Measurements from ENCODE around the gene TARS1.

Gene TARS1

GRCh38 chr5:33408816-33409215 is 31.9 kb upstream of the TARS1 start:
- no peak overlapping the region for H3K4me3 Mint-ChIP-seq
- H3K27ac Mint-ChIP-seq = no peak overlapping the region
- TF ChIP-seq CTCF (IDR thresholded peaks at IDR 0.05) = no peak

GRCh38 chr5:33409435-33410170 is 31.2 kb upstream of the TARS1 start:
- no peak for DNase-seq
- H3K4me1 Mint-ChIP-seq = no peaks in the 10 kb centered on the region
- H3K27me3 Mint-ChIP-seq (ENCODE audit: low read depth, poor library complexity) = peaks cover 4% of the 10 kb centered on the region
- H3K9me3 Mint-ChIP-seq = peaks cover 3% of the 10 kb centered on the region
- H3K4me3 Mint-ChIP-seq = no peak overlapping the region
- H3K27ac Mint-ChIP-seq = no peak overlapping the region
- H3K36me3 Mint-ChIP-seq (ENCODE audit: low read depth) = no peaks in the 10 kb centered on the region
- TF ChIP-seq CTCF (IDR thresholded peaks at IDR 0.05) = no peak

More at GRCh38 chr5:33408816-33409215, 31.9 kb upstream of the TARS1 start:
- DNase-seq = no peak
- H3K9me3 Mint-ChIP-seq = peaks cover 3% of the 10 kb centered on the region
- no peaks in the 10 kb centered on the region for H3K36me3 Mint-ChIP-seq (ENCODE audit: low read depth)
- peaks cover 4% of the 10 kb centered on the region for H3K27me3 Mint-ChIP-seq (ENCODE audit: low read depth, poor library complexity)
- H3K4me1 Mint-ChIP-seq = no peaks in the 10 kb centered on the region

- H3K4me1 Mint-ChIP-seq = no peaks in the 10 kb centered on the region
- peaks cover 3% of the 10 kb centered on the region for H3K9me3 Mint-ChIP-seq
- H3K27me3 Mint-ChIP-seq (ENCODE audit: low read depth, poor library complexity) = peaks cover 4% of the 10 kb centered on the region
- H3K36me3 Mint-ChIP-seq (ENCODE audit: low read depth) = no peaks in the 10 kb centered on the region
- no peak for TF ChIP-seq CTCF (IDR thresholded peaks at IDR 0.05)
- H3K4me3 Mint-ChIP-seq = no peak overlapping the region
- DNase-seq = no peak
- no peak overlapping the region for H3K27ac Mint-ChIP-seq
These were observed 30.5 kb upstream of the TARS1 start for GRCh38 chr5:33410221-33410620.

- TF ChIP-seq CTCF (IDR thresholded peaks at IDR 0.05) = no peak
- peaks cover 3% of the 10 kb centered on the region for H3K9me3 Mint-ChIP-seq
These were observed 29.3 kb upstream of the TARS1 start for GRCh38 chr5:33411498-33411897.

GRCh38 chr5:33415811-33416354 is 24.9 kb upstream of the TARS1 start:
- Mint-ChIP-seq H3K27ac (no peak overlapping the region), H3K4me3 (no peak overlapping the region), H3K36me3 (ENCODE audit: low read depth) (no peaks in the 10 kb centered on the region), H3K4me1 (no peaks in the 10 kb centered on the region), H3K9me3 (peaks cover 3% of the 10 kb centered on the region), H3K27me3 (ENCODE audit: low read depth, poor library complexity) (peaks cover 11% of the 10 kb centered on the region)
- TF ChIP-seq CTCF (IDR thresholded peaks at IDR 0.05) = no peak
- DNase-seq = no peak

More at GRCh38 chr5:33411498-33411897, 29.3 kb upstream of the TARS1 start:
- Mint-ChIP-seq H3K27me3 (ENCODE audit: low read depth, poor library complexity) (peaks cover 4% of the 10 kb centered on the region), H3K4me1 (no peaks in the 10 kb centered on the region), H3K27ac (no peak overlapping the region), H3K4me3 (no peak overlapping the region), H3K36me3 (ENCODE audit: low read depth) (no peaks in the 10 kb centered on the region)
- DNase-seq = no peak

GRCh38 chr5:33417632-33418031 is 23.1 kb upstream of the TARS1 start:
- Mint-ChIP-seq H3K27ac (no peak overlapping the region), H3K36me3 (ENCODE audit: low read depth) (no peaks in the 10 kb centered on the region), H3K4me1 (no peaks in the 10 kb centered on the region), H3K4me3 (no peak overlapping the region), H3K27me3 (ENCODE audit: low read depth, poor library complexity) (peaks cover 12% of the 10 kb centered on the region), H3K9me3 (peaks cover under 1% of the 10 kb centered on the region)
- DNase-seq = no peak
- TF ChIP-seq CTCF (IDR thresholded peaks at IDR 0.05) = no peak

Measured in nephron progenitor cell (in vitro differentiated cells).